ENCODE measurements around the gene ASTN2. TPM values are rescaled to one million over a fixed set of nuclear protein-coding genes. Genes with fewer than 3 reads are reported as not detected.

Gene ASTN2
- total and polyA plus RNA-seq, 3 donors from 2014 or later = 55.7 to 157 (median 117) TPM

GRCh38 chr9:117413346-117414219 is 1.3 kb downstream of the ASTN2 start:
- no peaks in the 10 kb centered on the region for H3K9me3 ChIP-seq

GRCh38 chr9:117412841-117413240 is 2.0 kb downstream of the ASTN2 start:
- no peaks in the 10 kb centered on the region for H3K27me3 ChIP-seq
- no peak overlapping the region for H3K27ac ChIP-seq

More at GRCh38 chr9:117413346-117414219, 1.3 kb downstream of the ASTN2 start:
- peak; percentile 32 for DNase-seq
- intact Hi-C loops (cut with DNase I; ENCODE audit: low total_unique reads) = no loop called here
- no peaks in the 10 kb centered on the region for H3K27me3 ChIP-seq
- peak overlapping the region; percentile 45 to 68 for H3K4me3 ChIP-seq
- no peaks in the 10 kb centered on the region for H3K36me3 ChIP-seq (ENCODE audit: low read depth, missing control alignments)
- H3K27ac ChIP-seq = no peak overlapping the region
- H3K4me1 ChIP-seq = peaks cover 7% of the 10 kb centered on the region
- no peak for TF ChIP-seq CTCF (IDR thresholded peaks at IDR 0.05)
- WGBS, 2 donors = 0 to 1% methylated on average over 34 to 51 of the region's 51 CpGs

DNA sequence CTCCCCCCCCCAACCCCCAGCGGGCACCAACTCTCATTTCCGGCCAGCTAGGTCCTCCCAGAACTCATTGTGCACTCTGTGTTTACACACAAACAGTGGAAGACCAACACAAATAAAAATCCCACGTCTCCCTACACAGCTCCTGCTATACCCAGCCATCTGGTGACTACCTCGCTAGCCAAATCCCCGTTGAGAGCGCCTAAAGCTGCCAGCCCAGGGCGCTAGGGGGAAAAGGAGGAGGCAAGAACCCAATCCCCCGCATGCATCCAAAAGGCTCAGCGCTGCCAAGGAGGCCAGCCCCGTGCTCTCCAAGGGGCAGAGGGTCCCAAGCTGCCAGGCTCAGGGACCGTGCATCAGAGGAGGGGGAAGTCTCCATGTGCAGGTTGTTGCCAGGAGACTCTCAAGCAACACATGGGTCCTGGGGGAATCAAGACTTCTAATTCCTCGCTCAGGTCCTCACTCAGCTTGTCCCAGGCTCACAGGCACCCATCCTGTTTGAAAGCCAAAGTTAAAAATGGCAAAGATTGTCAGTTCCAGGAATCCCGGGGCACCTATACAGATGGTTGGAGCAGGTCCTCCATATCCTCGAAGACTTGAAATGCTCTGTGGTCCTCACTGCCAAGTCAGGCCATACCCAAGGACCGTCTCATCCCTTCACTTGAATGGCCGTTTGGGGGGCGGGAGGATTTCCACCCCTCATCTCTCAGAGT is 2.7 kb downstream of the ASTN2 start:
- peaks cover 7% of the 10 kb centered on the region for H3K4me1 ChIP-seq
- H3K4me3 ChIP-seq = peak overlapping the region in 1 of 2 donors; percentile 68
- no peaks in the 10 kb centered on the region for H3K9me3 ChIP-seq
- H3K27me3 ChIP-seq = no peaks in the 10 kb centered on the region
- H3K27ac ChIP-seq = no peak overlapping the region
- intact Hi-C loops (cut with DNase I; ENCODE audit: low total_unique reads) = no loop called here
- DNase-seq = no peak
- TF ChIP-seq CTCF (IDR thresholded peaks at IDR 0.05) (no peak), POLR2A (IDR thresholded peaks at IDR 0.05) (no peak)
- WGBS, 2 donors = 19 to 20% methylated on average over 13 to 16 of the region's 17 CpGs
- no peaks in the 10 kb centered on the region for H3K36me3 ChIP-seq (ENCODE audit: low read depth, missing control alignments)

More at GRCh38 chr9:117412841-117413240, 2.0 kb downstream of the ASTN2 start:
- 4% methylated on average over 24 of the region's 24 CpGs for WGBS, 2 donors
- intact Hi-C loops (cut with DNase I; ENCODE audit: low total_unique reads) = no loop called here
- H3K36me3 ChIP-seq (ENCODE audit: low read depth, missing control alignments) = no peaks in the 10 kb centered on the region
- TF ChIP-seq POLR2A (IDR thresholded peaks at IDR 0.05) (no peak), CTCF (IDR thresholded peaks at IDR 0.05) (no peak)
- DNase-seq = no peak
- H3K9me3 ChIP-seq = no peaks in the 10 kb centered on the region
- peak overlapping the region in 1 of 2 donors; percentile 68 for H3K4me3 ChIP-seq
- peaks cover 7% of the 10 kb centered on the region for H3K4me1 ChIP-seq

- no peaks in the 10 kb centered on the region for H3K36me3 ChIP-seq (ENCODE audit: low read depth, missing control alignments)
- H3K9me3 ChIP-seq = no peaks in the 10 kb centered on the region
- intact Hi-C loops (cut with DNase I; ENCODE audit: low total_unique reads) = no loop called here
- H3K27ac ChIP-seq = no peak overlapping the region
- no peaks in the 10 kb centered on the region for H3K27me3 ChIP-seq
- peaks cover 7% of the 10 kb centered on the region for H3K4me1 ChIP-seq
- 12 to 14% methylated on average over 3 to 4 of the region's 4 CpGs for WGBS, 2 donors
- TF ChIP-seq CTCF (IDR thresholded peaks at IDR 0.05) (peak; percentile 46 to 77 (median 59)), POLR2A (IDR thresholded peaks at IDR 0.05) (no peak)
- peak; percentile 61 for DNase-seq
- no peak overlapping the region for H3K4me3 ChIP-seq
Observed at GRCh38 chr9:117411547-117411946, 3.3 kb downstream of the ASTN2 start.

All from testis (tissue), 3 donors.